Activated CD8-positive, alpha-beta T cell treated with anti-CD3 and anti-CD28 coated beads, Interleukin-2, amount 10 ng/mL, durations not matched to agents 7 days and 5 days (primary cell): ENCODE data around the gene XPR1. TPM values are rescaled to one million over a fixed set of nuclear protein-coding genes. Genes with fewer than 3 reads are reported as not detected.

Experiments used
- ATAC-seq: fragments of 150-1000 bp; cut with Tn5 transposase; one replicate; pipeline ENCODE4 v1.10.0; 2021; ENCODE audit warnings: moderate library complexity
- CTCF ChIA-PET: fragments of 350-600 bp; sonication (Branson Sonifier 250); formaldehyde crosslinking; loops from one replicate; lab custom pipeline; 2021; ENCODE audit warnings: antibody characterized with exemption; lab: Charles Lee
- POLR2A ChIA-PET: fragments of 350-600 bp; sonication (Branson Sonifier 250); formaldehyde crosslinking; loops from one replicate; lab custom pipeline; 2021; ENCODE audit warnings: antibody characterized with exemption; lab: Charles Lee
- DNase-seq: peaks from one replicate; pipeline ENCODE4 v3.0.0-alpha.2; 2020
- H3K27ac Mint-ChIP-seq: one replicate; pipeline ENCODE4 v1.8.0; 2021; ENCODE audit warnings: mild to moderate bottlenecking, mixed read lengths
- H3K27me3 Mint-ChIP-seq: one replicate; pipeline ENCODE4 v1.8.0; 2021; ENCODE audit warnings: low read depth, mixed read lengths
- H3K36me3 Mint-ChIP-seq: one replicate; pipeline ENCODE4 v1.8.0; 2021; ENCODE audit warnings: low read depth, mixed read lengths
- H3K4me1 Mint-ChIP-seq: one replicate; pipeline ENCODE4 v1.8.0; 2021; ENCODE audit warnings: low read depth, mixed read lengths
- H3K4me3 Mint-ChIP-seq: one replicate; pipeline ENCODE4 v1.8.0; 2021; ENCODE audit warnings: mild to moderate bottlenecking, mixed read lengths
- H3K9me3 Mint-ChIP-seq: one replicate; pipeline ENCODE4 v1.8.0; 2022; ENCODE audit warnings: mixed read lengths; ENCODE audit not compliant: insufficient read depth
- total RNA-seq, 2 experiments: library from RNA; stranded (reverse); gene quantifications; one replicate each; pipeline ENCODE4 v1.2.3, GENCODE V29; 2021

XPR1 gene
- total RNA-seq, 2 experiments from 2014 or later, result 17.7 to 20.9 TPM

- Mint-ChIP-seq H3K36me3 (no peaks in the 10 kb centered on the region), H3K4me3 (peak within 1 kb of the TSS; percentile 63), H3K27me3 (peaks cover 35% of the 10 kb centered on the region), H3K4me1 (peaks cover 8% of the 10 kb centered on the region), H3K27ac (no peak within 1 kb of the TSS), H3K9me3 (no peaks in the 10 kb centered on the region)
- CTCF ChIA-PET, result no interaction called here
- POLR2A ChIA-PET, result no interaction called here
- no peak for DNase-seq
- ATAC-seq, result peak; percentile 44
These were observed 281.2 kb downstream of the XPR1 start, which contains the start of gene KIAA1614 for GRCh38 chr1:180912801-180913565. KIAA1614 (plus strand) TSS chr1:180912897; CDS start chr1:180913244, 347 bp downstream.

- Mint-ChIP-seq H3K4me3 (no peak overlapping the region), H3K27me3 (peaks cover 34% of the 10 kb centered on the region), H3K4me1 (peaks cover 5% of the 10 kb centered on the region), H3K9me3 (no peaks in the 10 kb centered on the region), H3K27ac (no peak overlapping the region), H3K36me3 (no peaks in the 10 kb centered on the region)
- ChIA-PET POLR2A (no interaction called here), CTCF (no interaction called here)
- ATAC-seq (no peak), DNase-seq (no peak)
These were observed 283.7 kb downstream of the XPR1 start for GRCh38 chr1:180915426-180915965.

GRCh38 chr1:180916012-180916770 is 284.4 kb downstream of the XPR1 start:
- Mint-ChIP-seq H3K27me3 (peaks cover 32% of the 10 kb centered on the region), H3K4me1 (peaks cover 5% of the 10 kb centered on the region), H3K36me3 (no peaks in the 10 kb centered on the region), H3K9me3 (no peaks in the 10 kb centered on the region), H3K27ac (no peak overlapping the region), H3K4me3 (no peak overlapping the region)
- ChIA-PET CTCF (no interaction called here), POLR2A (no interaction called here)
- no peak for ATAC-seq
- DNase-seq, result no peak

- ChIA-PET POLR2A (no interaction called here), CTCF (interaction anchor here (1.0 to 1.1 kb wide), 2 partner anchors 35 to 401 kb away, joined by 5 read pairs; no protein-coding TSS in a partner anchor)
- Mint-ChIP-seq H3K27ac (no peak overlapping the region), H3K27me3 (peaks cover 26% of the 10 kb centered on the region), H3K4me3 (no peak overlapping the region), H3K4me1 (peaks cover 5% of the 10 kb centered on the region), H3K9me3 (no peaks in the 10 kb centered on the region), H3K36me3 (no peaks in the 10 kb centered on the region)
- DNase-seq, result no peak
- ATAC-seq, result no peak
These were observed 284.9 kb downstream of the XPR1 start for GRCh38 chr1:180916771-180917170.

- H3K27me3 Mint-ChIP-seq, result peaks cover 21% of the 10 kb centered on the region
- H3K4me1 Mint-ChIP-seq, result peaks cover 2% of the 10 kb centered on the region
- no peak overlapping the region for H3K4me3 Mint-ChIP-seq
- no peak for ATAC-seq
- no peak overlapping the region for H3K27ac Mint-ChIP-seq
- no peaks in the 10 kb centered on the region for H3K36me3 Mint-ChIP-seq
- no peak for DNase-seq
- POLR2A ChIA-PET, result no interaction called here
- H3K9me3 Mint-ChIP-seq, result no peaks in the 10 kb centered on the region
- CTCF ChIA-PET, result interaction anchor here (0.9 to 1.1 kb wide), 3 partner anchors 13 to 401 kb away, joined by 4 to 5 read pairs (median 5); no protein-coding TSS in a partner anchor
These were observed 285.7 kb downstream of the XPR1 start for GRCh38 chr1:180917306-180918065.

- Mint-ChIP-seq H3K4me1 (no peaks in the 10 kb centered on the region), H3K27ac (no peak overlapping the region), H3K9me3 (no peaks in the 10 kb centered on the region), H3K36me3 (no peaks in the 10 kb centered on the region), H3K27me3 (peaks cover 20% of the 10 kb centered on the region), H3K4me3 (no peak overlapping the region)
- CTCF ChIA-PET, result interaction anchor here (0.9 kb wide), 1 partner anchor 12 kb away, joined by 4 read pairs; no protein-coding TSS in a partner anchor
- POLR2A ChIA-PET, result no interaction called here
- ATAC-seq (no peak), DNase-seq (no peak)
These were observed 286.7 kb downstream of the XPR1 start for GRCh38 chr1:180918519-180918918.

GRCh38 chr1:180919183-180919700 is 287.4 kb downstream of the XPR1 start:
- CTCF ChIA-PET, result no interaction called here
- no peak overlapping the region for H3K4me3 Mint-ChIP-seq
- peaks cover 13% of the 10 kb centered on the region for H3K27me3 Mint-ChIP-seq
- no peaks in the 10 kb centered on the region for H3K36me3 Mint-ChIP-seq
- H3K9me3 Mint-ChIP-seq, result no peaks in the 10 kb centered on the region
- H3K4me1 Mint-ChIP-seq, result no peaks in the 10 kb centered on the region
- H3K27ac Mint-ChIP-seq, result no peak overlapping the region
- DNase-seq (no peak), ATAC-seq (no peak)
- POLR2A ChIA-PET, result no interaction called here

GRCh38 chr1:180920193-180920592 is 288.4 kb downstream of the XPR1 start:
- Mint-ChIP-seq H3K36me3 (no peaks in the 10 kb centered on the region), H3K4me1 (no peaks in the 10 kb centered on the region), H3K27ac (no peak overlapping the region), H3K27me3 (peaks cover 9% of the 10 kb centered on the region), H3K9me3 (no peaks in the 10 kb centered on the region), H3K4me3 (no peak overlapping the region)
- POLR2A ChIA-PET, result no interaction called here
- CTCF ChIA-PET, result interaction anchor here (1.2 to 1.8 kb wide), 2 partner anchors 38 to 156 kb away, joined by 3 to 7 read pairs; no protein-coding TSS in a partner anchor
- ATAC-seq (no peak), DNase-seq (no peak)

- H3K36me3 Mint-ChIP-seq, result no peaks in the 10 kb centered on the region
These were observed 288.9 kb downstream of the XPR1 start for GRCh38 chr1:180920702-180921101.

GRCh38 chr1:180921386-180921785 is 289.6 kb downstream of the XPR1 start:
- CTCF ChIA-PET, result interaction anchor here (0.6 to 1.8 kb wide), 5 partner anchors 37 to 406 kb away, joined by 3 to 7 read pairs (median 3); no protein-coding TSS in a partner anchor
- DNase-seq (no peak), ATAC-seq (no peak)
- Mint-ChIP-seq H3K9me3 (no peaks in the 10 kb centered on the region), H3K4me3 (no peak overlapping the region), H3K27me3 (peaks cover 7% of the 10 kb centered on the region), H3K27ac (no peak overlapping the region), H3K4me1 (peaks cover 3% of the 10 kb centered on the region), H3K36me3 (no peaks in the 10 kb centered on the region)
- POLR2A ChIA-PET, result no interaction called here

More at GRCh38 chr1:180920702-180921101, 288.9 kb downstream of the XPR1 start:
- Mint-ChIP-seq H3K27me3 (peaks cover 7% of the 10 kb centered on the region), H3K9me3 (no peaks in the 10 kb centered on the region), H3K4me3 (no peak overlapping the region), H3K27ac (no peak overlapping the region), H3K4me1 (no peaks in the 10 kb centered on the region)
- DNase-seq (no peak), ATAC-seq (no peak)
- ChIA-PET CTCF (interaction anchor here (0.6 to 1.8 kb wide), 5 partner anchors 37 to 405 kb away, joined by 3 to 7 read pairs (median 3); no protein-coding TSS in a partner anchor), POLR2A (no interaction called here)
